Neural cell (in vitro differentiated cells): Measurements from ENCODE around the gene RALGPS1. TPM values are rescaled to one million over a fixed set of nuclear protein-coding genes. Genes with fewer than 3 reads are reported as not detected.

Experiments used
- H2AFZ ChIP-seq: fragments of 200-600, 300-800 bp; sonication (generic), shearing (Covaris generic); 2 replicates; pipeline ENCODE4 v1.6.0; 2014; ENCODE audit warnings: low read depth, mild to moderate bottlenecking, antibody characterized with exemption, low read length, moderate library complexity
- H3F3A ChIP-seq: fragments of 200-600 bp; shearing (Covaris generic); 2 replicates; pipeline ENCODE4 v1.6.1; 2016; ENCODE audit warnings: mild to moderate bottlenecking, moderate library complexity, mixed read lengths, antibody characterized with exemption, low read length; ENCODE audit not compliant: insufficient read depth, poor library complexity, severe bottlenecking
- H3K27ac ChIP-seq: fragments of 200-600, 300-800 bp; sonication (generic), shearing (Covaris generic); 2 replicates; pipeline ENCODE4 v1.5.1; 2014; ENCODE audit warnings: mild to moderate bottlenecking, low read length, moderate library complexity
- H3K27me3 ChIP-seq: fragments of 300-800, 200-600 bp; sonication (generic), shearing (Covaris generic); 2 replicates; pipeline ENCODE4 v1.6.0; 2014; ENCODE audit warnings: mild to moderate bottlenecking, low read depth, low read length, moderate library complexity; ENCODE audit not compliant: insufficient read depth
- H3K36me3 ChIP-seq: fragments of 300-800, 200-600 bp; sonication (generic), shearing (Covaris generic); 2 replicates; pipeline ENCODE4 v1.5.1; 2014; ENCODE audit warnings: mild to moderate bottlenecking, antibody characterized with exemption, low read length, moderate library complexity; ENCODE audit not compliant: insufficient read depth
- H3K4me2 ChIP-seq: fragments of 300-800, 200-600 bp; sonication (generic), shearing (Covaris generic); 2 replicates; pipeline ENCODE4 v1.6.0; 2014; ENCODE audit warnings: mild to moderate bottlenecking, low read length
- H3K4me3 ChIP-seq: fragments of 300-800, 200-600 bp; sonication (generic), shearing (Covaris generic); 2 replicates; pipeline ENCODE4 v1.5.1; 2014; ENCODE audit warnings: mild to moderate bottlenecking, low read length, moderate library complexity
- H3K79me2 ChIP-seq: fragments of 200-600 bp; shearing (Covaris generic); replicated peaks from 2 replicates; pipeline ENCODE4 v1.6.0; 2014; ENCODE audit warnings: mild to moderate bottlenecking, low read length, moderate library complexity; ENCODE audit not compliant: insufficient read depth
- H3K9ac ChIP-seq: fragments of 300-800, 200-600 bp; sonication (generic), shearing (Covaris generic); 2 replicates; pipeline ENCODE4 v1.6.1; 2016; ENCODE audit warnings: mild to moderate bottlenecking, low read length, mixed read lengths
- H3K9me2 ChIP-seq: fragments of 200-600 bp; shearing (Covaris generic); 2 replicates; pipeline ENCODE4 v1.6.1; 2016; ENCODE audit warnings: mild to moderate bottlenecking, low read length, mixed read lengths; ENCODE audit not compliant: insufficient read depth
- H3K9me3 ChIP-seq: fragments of 200-600, 300-800 bp; sonication (generic), shearing (Covaris generic); 2 replicates; pipeline ENCODE4 v1.6.1; 2016; ENCODE audit warnings: mild to moderate bottlenecking, mixed run types, low read length, moderate library complexity, mixed read lengths
- H4K20me1 ChIP-seq: fragments of 200-600 bp; shearing (Covaris generic); 2 replicates; pipeline ENCODE4 v1.6.1; 2016; ENCODE audit warnings: mild to moderate bottlenecking, mixed run types; ENCODE audit not compliant: insufficient read depth
- CTCF ChIP-seq: fragments of 450-650 bp; IDR thresholded peaks from 2 replicates; pipeline ENCODE4 v1.5.1; 2014; ENCODE audit warnings: antibody characterized with exemption, mild to moderate bottlenecking, moderate library complexity; ENCODE audit not compliant: poor library complexity, severe bottlenecking
- EP300 ChIP-seq: fragments of 450-650 bp; conservative IDR thresholded peaks from 2 replicates; pipeline ENCODE4 v1.6.1; 2014; ENCODE audit warnings: antibody characterized with exemption, mild to moderate bottlenecking, moderate library complexity; ENCODE audit not compliant: poor library complexity, severe bottlenecking
- EZH2 ChIP-seq: fragments of 200-600, 300-800 bp; shearing (Covaris generic), sonication (generic); IDR thresholded peaks from 2 replicates; pipeline ENCODE4 v1.6.1; 2014; ENCODE audit warnings: antibody characterized with exemption, low read length, borderline replicate concordance, mild to moderate bottlenecking; ENCODE audit not compliant: insufficient read depth, poor library complexity, severe bottlenecking
- MXI1 ChIP-seq: fragments of 450-650 bp; conservative IDR thresholded peaks from 2 replicates; pipeline ENCODE4 v1.6.1; 2014; ENCODE audit warnings: antibody characterized with exemption, mild to moderate bottlenecking; ENCODE audit not compliant: poor library complexity, severe bottlenecking
- POLR2AphosphoS5 ChIP-seq: IDR thresholded peaks from 2 replicates; pipeline ENCODE4 v1.6.1; 2012
- RAD21 ChIP-seq: fragments of 450-650 bp; conservative IDR thresholded peaks from 2 replicates; pipeline ENCODE4 v1.6.1; 2014; ENCODE audit warnings: antibody characterized with exemption, mild to moderate bottlenecking, moderate library complexity
- SMC3 ChIP-seq: fragments of 450-650 bp; conservative IDR thresholded peaks from 2 replicates; pipeline ENCODE4 v1.6.1; 2014; ENCODE audit warnings: antibody characterized with exemption, mild to moderate bottlenecking, moderate library complexity; ENCODE audit not compliant: poor library complexity
- TAF1 ChIP-seq: IDR thresholded peaks from 2 replicates; pipeline ENCODE4 v1.6.1; 2012; ENCODE audit warnings: low read depth
- polyA plus RNA-seq: library from polyadenylated mRNA; depleted of rRNA; stranded (reverse); fragments of >200 nt; gene quantifications from 2 replicates; pipeline ENCODE4 v1.2.3, GENCODE V29; 2014
- TF ChIP-seq, protein P1 (sequence below): IDR thresholded peaks from 2 replicates; pipeline ENCODE4 v1.6.1; 2012; ENCODE audit warnings: borderline replicate concordance

Gene RALGPS1
- polyA plus RNA-seq, 1 donor from 2014 or later, result 37.1 TPM

GRCh38 chr9:127021664-127022363 lies 107.2 kb downstream of the RALGPS1 start:
- no peaks in the 10 kb centered on the region for H3F3A ChIP-seq
- H3K79me2 ChIP-seq, result no peaks in the 10 kb centered on the region
- no peaks in the 10 kb centered on the region for H3K27me3 ChIP-seq
- H3K4me2 ChIP-seq, result no peak overlapping the region
- H3K4me3 ChIP-seq, result no peak overlapping the region
- no peak overlapping the region for H3K27ac ChIP-seq
- no peak overlapping the region for H3K9ac ChIP-seq
- H2AFZ ChIP-seq, result no peak overlapping the region
- H3K9me3 ChIP-seq, result no peaks in the 10 kb centered on the region
- no peak for TF ChIP-seq EP300
- TF ChIP-seq, protein P1, sequence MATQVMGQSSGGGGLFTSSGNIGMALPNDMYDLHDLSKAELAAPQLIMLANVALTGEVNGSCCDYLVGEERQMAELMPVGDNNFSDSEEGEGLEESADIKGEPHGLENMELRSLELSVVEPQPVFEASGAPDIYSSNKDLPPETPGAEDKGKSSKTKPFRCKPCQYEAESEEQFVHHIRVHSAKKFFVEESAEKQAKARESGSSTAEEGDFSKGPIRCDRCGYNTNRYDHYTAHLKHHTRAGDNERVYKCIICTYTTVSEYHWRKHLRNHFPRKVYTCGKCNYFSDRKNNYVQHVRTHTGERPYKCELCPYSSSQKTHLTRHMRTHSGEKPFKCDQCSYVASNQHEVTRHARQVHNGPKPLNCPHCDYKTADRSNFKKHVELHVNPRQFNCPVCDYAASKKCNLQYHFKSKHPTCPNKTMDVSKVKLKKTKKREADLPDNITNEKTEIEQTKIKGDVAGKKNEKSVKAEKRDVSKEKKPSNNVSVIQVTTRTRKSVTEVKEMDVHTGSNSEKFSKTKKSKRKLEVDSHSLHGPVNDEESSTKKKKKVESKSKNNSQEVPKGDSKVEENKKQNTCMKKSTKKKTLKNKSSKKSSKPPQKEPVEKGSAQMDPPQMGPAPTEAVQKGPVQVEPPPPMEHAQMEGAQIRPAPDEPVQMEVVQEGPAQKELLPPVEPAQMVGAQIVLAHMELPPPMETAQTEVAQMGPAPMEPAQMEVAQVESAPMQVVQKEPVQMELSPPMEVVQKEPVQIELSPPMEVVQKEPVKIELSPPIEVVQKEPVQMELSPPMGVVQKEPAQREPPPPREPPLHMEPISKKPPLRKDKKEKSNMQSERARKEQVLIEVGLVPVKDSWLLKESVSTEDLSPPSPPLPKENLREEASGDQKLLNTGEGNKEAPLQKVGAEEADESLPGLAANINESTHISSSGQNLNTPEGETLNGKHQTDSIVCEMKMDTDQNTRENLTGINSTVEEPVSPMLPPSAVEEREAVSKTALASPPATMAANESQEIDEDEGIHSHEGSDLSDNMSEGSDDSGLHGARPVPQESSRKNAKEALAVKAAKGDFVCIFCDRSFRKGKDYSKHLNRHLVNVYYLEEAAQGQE, result no peak
- no peak for TF ChIP-seq POLR2AphosphoS5
- no peak for TF ChIP-seq RAD21
- TF ChIP-seq TAF1, result no peak
- TF ChIP-seq MXI1, result no peak
- no peaks in the 10 kb centered on the region for H3K36me3 ChIP-seq
- no peaks in the 10 kb centered on the region for H3K9me2 ChIP-seq
- no peaks in the 10 kb centered on the region for H4K20me1 ChIP-seq

- Histone ChIP-seq H3K79me2 (no peaks in the 10 kb centered on the region), H4K20me1 (no peaks in the 10 kb centered on the region), H3K27me3 (no peaks in the 10 kb centered on the region), H3K27ac (no peak overlapping the region), H3K9me3 (no peaks in the 10 kb centered on the region), H2AFZ (no peak overlapping the region), H3K36me3 (no peaks in the 10 kb centered on the region), H3K9ac (no peak overlapping the region), H3F3A (no peaks in the 10 kb centered on the region), H3K4me2 (no peak overlapping the region), H3K9me2 (no peaks in the 10 kb centered on the region), H3K4me3 (no peak overlapping the region)
- TF ChIP-seq EZH2 (no peak), TAF1 (no peak), RAD21 (no peak), MXI1 (no peak), POLR2AphosphoS5 (no peak), CTCF (no peak), EP300 (no peak), SMC3 (no peak)
- TF ChIP-seq, protein P1, result no peak
Measured at GRCh38 chr9:127022913-127023660, 108.5 kb downstream of the RALGPS1 start.
